ENCODE data around the gene PLSCR3. TPM values are rescaled to one million over a fixed set of nuclear protein-coding genes. Genes with fewer than 3 reads are reported as not detected.

PLSCR3 gene
- total and polyA plus RNA-seq, 2 donors (not counting 3 experiments of a cell fraction or from before 2014, with no cell fraction given), result 59.9 to 94.8 TPM

DNA sequence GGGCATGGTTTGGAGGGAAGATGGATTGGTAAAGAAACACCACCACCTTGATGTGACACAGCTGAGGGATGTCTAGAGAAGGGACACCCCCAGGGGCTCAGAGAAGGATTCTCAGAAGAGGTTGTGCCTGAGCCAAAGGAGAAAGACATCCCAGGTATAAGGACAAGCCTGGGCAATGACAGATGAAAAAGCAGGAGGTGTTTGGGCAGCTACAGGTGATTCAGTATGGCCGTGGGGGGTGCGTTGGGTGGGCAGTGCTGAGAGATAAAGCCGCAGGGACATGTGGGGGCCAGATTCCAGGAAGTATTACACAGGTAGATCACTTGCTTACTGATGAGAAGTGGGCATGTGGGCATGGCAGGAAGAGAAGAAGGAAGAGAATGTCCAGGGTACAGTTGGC is 32.4 kb downstream of the PLSCR3 start:
- dilution Hi-C loops (cut with MboI; ENCODE audit: extremely low pct_ligation_motif_present, low sequenced_read_pairs), result no loop called here
- no peak for DNase-seq (ENCODE audit: low read depth, low spot score)
- POLR2A ChIA-PET, result no interaction called here
- no peak for FAIRE-seq
- Histone ChIP-seq H3K27me3 (ENCODE audit: control insufficient read depth in 2 of 2, insufficient read depth in 2 of 2, low read length in 2 of 2) (no peaks in the 10 kb centered on the region), H4K20me1 (replicated peaks; ENCODE audit: control insufficient read depth, extremely low read depth, insufficient read depth, low read length) (no peaks in the 10 kb centered on the region), H3K36me3 (ENCODE audit: control insufficient read depth in 2 of 2, extremely low read depth in 1 of 2, insufficient read depth in 2 of 2, low read length in 2 of 2) (no peaks in the 10 kb centered on the region), H3K4me1 (ENCODE audit: control insufficient read depth, extremely low read depth, insufficient read depth, low read length) (no peaks in the 10 kb centered on the region), H3K9me3 (replicated peaks; ENCODE audit: control insufficient read depth, insufficient read depth, low read length) (no peaks in the 10 kb centered on the region), H3K79me2 (ENCODE audit: control insufficient read depth, insufficient read depth, low read length) (no peaks in the 10 kb centered on the region), H3K4me2 (ENCODE audit: insufficient read depth, low read length) (no peak overlapping the region), H3K4me3 (replicated peaks in 1 of 3; ENCODE audit: insufficient read depth in 1 of 3, low read depth in 1 of 3, low read length in 3 of 3) (no peak overlapping the region), H3K27ac (ENCODE audit: insufficient read depth, low read depth, low read length) (no peak overlapping the region), H3K9ac (replicated peaks; ENCODE audit: extremely low read depth, insufficient read depth, low read length) (no peak overlapping the region), H2AFZ (ENCODE audit: low read depth, low read length) (no peak overlapping the region), H3K9me1 (replicated peaks; ENCODE audit: control insufficient read depth, extremely low read depth, insufficient read depth, low read length) (no peaks in the 10 kb centered on the region)
- TF ChIP-seq JUN (IDR thresholded peaks at IDR 0.05; ENCODE audit: borderline replicate concordance, insufficient read depth, insufficient read length, low read depth), result no peak
- no peak for TF ChIP-seq POLR2A (IDR thresholded peaks at IDR 0.05; ENCODE audit: low read depth, low read length)
- TF ChIP-seq, protein P1, sequence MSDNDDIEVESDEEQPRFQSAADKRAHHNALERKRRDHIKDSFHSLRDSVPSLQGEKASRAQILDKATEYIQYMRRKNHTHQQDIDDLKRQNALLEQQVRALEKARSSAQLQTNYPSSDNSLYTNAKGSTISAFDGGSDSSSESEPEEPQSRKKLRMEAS (IDR thresholded peaks at IDR 0.05; ENCODE audit: insufficient read depth, insufficient read length), result no peak
- no peak for TF ChIP-seq GATA2 (IDR thresholded peaks at IDR 0.05; ENCODE audit: insufficient read depth, insufficient read length, low read depth, low read length)
- TF ChIP-seq POLR2AphosphoS5 (IDR thresholded peaks at IDR 0.05; ENCODE audit: insufficient read depth, low read depth, low read length), result no peak
- TF ChIP-seq EZH2 (IDR thresholded peaks at IDR 0.05; ENCODE audit: borderline replicate concordance, low read depth, low read length, severe bottlenecking), result no peak
- no peak for TF ChIP-seq FOS (IDR thresholded peaks at IDR 0.05; ENCODE audit: borderline replicate concordance, insufficient read depth, low read length)
- TF ChIP-seq MYC (IDR thresholded peaks at IDR 0.05; ENCODE audit: low read depth, low read length), result no peak
- TF ChIP-seq, protein P2, sequence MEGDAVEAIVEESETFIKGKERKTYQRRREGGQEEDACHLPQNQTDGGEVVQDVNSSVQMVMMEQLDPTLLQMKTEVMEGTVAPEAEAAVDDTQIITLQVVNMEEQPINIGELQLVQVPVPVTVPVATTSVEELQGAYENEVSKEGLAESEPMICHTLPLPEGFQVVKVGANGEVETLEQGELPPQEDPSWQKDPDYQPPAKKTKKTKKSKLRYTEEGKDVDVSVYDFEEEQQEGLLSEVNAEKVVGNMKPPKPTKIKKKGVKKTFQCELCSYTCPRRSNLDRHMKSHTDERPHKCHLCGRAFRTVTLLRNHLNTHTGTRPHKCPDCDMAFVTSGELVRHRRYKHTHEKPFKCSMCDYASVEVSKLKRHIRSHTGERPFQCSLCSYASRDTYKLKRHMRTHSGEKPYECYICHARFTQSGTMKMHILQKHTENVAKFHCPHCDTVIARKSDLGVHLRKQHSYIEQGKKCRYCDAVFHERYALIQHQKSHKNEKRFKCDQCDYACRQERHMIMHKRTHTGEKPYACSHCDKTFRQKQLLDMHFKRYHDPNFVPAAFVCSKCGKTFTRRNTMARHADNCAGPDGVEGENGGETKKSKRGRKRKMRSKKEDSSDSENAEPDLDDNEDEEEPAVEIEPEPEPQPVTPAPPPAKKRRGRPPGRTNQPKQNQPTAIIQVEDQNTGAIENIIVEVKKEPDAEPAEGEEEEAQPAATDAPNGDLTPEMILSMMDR (IDR thresholded peaks at IDR 0.05; ENCODE audit: extremely low read depth in 1 of 2, insufficient read depth in 1 of 2, low read depth in 1 of 2, low read length in 2 of 2), result no peak
- intact Hi-C loops (cut with micrococcal nuclease), result no loop called here
- no TSS peak for BruUV-seq (replicated peaks)
- CTCF ChIA-PET, result interaction anchor here (0.6 to 1.7 kb wide), 5 partner anchors 9 to 316 kb away, joined by 3 to 9 read pairs (median 4); partner anchors contain the start of genes KCTD11 and ZBTB4

All from endothelial cell of umbilical vein (primary cell).